RPMI7951 (cell line): ENCODE results near the gene SRP68. TPM values are rescaled to one million over a fixed set of nuclear protein-coding genes. Genes with fewer than 3 reads are reported as not detected.
"Not testable (repeated sequence)": the region's sequence is repeated elsewhere in the genome, so short reads cannot be mapped to it uniquely, and the experiment has no call there.

Experiments
- DNase-seq: peaks from one replicate; pipeline ENCODE4 v3.0.0-alpha.2; 2012; ENCODE audit warnings: low read depth
- total RNA-seq: library from RNA; depleted of rRNA; stranded (reverse); fragments of >200 nt; shearing (Covaris generic); gene quantifications from 2 replicates; pipeline ENCODE4 v1.2.3, GENCODE V29; 2014

Gene SRP68
- total RNA-seq, 1 experiment from 2014 or later: 21.1 TPM

DNA sequence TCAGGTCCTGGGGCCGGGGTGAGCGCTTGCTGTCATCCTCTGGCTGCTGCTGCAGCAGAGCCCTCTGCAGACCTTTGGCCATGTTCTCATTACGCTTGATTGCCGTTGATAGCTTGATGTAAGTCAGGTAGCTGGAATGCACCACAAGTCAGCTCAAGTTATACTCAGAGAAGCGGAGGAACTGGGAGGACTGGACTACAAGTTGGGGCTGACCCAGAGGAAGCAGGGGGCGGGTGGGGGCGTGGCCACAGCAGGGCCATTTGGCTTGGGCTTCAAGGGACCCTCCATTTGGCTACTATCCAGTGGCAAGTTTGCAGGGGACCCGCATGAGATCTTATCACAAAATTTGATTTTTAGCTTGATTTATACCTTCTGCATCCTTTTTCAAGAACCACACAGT is 26.3 kb downstream of the SRP68 start:
- no peak for DNase-seq

- not testable (repeated sequence) for DNase-seq
Observed at GRCh38 chr17:76044475-76045007, 27.8 kb downstream of the SRP68 start.

DNA sequence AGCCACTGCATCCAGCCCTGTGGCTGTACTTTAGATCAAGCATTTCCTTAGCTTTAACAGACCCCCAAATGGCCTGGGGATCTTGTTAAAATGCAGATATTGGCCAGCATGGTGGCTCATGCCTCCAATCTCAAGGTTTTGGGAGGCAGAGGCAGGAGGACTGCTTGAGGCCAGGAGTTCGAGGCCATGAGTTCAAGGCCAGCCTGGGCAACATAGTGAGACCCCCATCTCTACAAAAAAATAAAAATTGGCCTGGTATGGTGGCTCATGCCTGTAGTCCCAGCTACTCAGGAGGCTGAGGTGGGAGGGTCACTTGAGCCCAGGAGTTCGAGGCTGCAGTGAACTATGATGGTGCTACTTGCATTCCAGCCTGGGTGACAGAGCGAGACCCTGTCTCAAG is 29.4 kb downstream of the SRP68 start:
- not testable (repeated sequence) for DNase-seq

- DNase-seq: no peak
Observed at GRCh38 chr17:76040376-76040775, 31.9 kb downstream of the SRP68 start.

DNA sequence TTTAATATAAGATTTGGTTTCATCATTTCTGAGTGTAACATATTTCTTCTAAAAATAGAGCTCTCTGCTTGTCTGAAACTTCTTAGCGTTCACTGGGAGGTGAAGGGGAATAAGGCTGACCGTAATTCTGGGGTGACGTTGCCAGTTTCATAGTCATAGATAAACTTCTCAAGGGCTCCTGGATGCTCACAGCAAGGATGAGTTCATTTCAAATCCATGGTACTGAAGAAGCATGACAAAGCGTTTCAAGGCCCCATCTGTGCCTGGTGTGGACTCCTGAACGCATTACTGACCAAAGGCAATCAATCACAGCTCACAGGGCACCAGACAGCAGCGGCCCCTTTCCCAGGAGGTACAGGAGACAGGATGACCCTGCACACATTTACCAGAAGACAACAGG is 33.2 kb downstream of the SRP68 start:
- peak; percentile 37 for DNase-seq

- peak; percentile 64 for DNase-seq
Observed at GRCh38 chr17:76038050-76038449, 34.3 kb downstream of the SRP68 start.

DNA sequence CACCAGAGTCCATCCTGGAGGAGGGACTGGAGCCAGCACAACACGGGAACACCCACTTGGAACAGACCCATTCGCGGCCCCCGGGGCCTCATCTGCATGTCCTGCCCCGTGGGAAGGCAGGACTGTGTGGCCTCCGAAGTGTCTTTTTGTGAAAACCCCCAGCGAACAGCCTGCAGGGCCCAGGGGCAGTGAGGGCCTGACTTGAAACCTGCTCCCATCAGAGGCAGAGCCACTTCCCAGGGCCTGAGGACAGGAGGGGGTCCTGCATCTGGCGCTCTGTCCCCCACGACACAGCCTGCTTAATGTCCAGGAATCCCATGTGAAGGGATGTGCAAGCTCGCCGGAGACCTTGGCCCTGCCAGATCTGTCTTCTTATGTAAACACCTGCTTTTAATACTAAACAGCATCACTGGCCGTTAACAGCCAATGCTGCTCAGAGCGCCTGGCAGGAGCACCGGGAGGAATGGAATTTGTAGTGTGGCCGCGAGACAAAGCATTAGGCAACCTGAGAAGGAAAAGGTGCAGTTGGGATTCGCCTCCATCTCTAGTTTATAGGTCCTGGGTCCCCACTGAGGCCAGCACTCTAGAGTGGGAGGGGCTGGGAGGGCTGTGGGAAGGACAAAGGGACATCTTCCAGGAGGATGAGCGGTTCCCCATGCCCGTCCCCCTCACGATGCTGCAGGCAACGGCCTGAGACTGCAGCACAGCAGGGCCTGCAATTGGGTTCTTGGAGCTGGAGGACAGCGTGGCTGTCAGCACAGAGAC is 35.6 kb downstream of the SRP68 start:
- no peak for DNase-seq

DNA sequence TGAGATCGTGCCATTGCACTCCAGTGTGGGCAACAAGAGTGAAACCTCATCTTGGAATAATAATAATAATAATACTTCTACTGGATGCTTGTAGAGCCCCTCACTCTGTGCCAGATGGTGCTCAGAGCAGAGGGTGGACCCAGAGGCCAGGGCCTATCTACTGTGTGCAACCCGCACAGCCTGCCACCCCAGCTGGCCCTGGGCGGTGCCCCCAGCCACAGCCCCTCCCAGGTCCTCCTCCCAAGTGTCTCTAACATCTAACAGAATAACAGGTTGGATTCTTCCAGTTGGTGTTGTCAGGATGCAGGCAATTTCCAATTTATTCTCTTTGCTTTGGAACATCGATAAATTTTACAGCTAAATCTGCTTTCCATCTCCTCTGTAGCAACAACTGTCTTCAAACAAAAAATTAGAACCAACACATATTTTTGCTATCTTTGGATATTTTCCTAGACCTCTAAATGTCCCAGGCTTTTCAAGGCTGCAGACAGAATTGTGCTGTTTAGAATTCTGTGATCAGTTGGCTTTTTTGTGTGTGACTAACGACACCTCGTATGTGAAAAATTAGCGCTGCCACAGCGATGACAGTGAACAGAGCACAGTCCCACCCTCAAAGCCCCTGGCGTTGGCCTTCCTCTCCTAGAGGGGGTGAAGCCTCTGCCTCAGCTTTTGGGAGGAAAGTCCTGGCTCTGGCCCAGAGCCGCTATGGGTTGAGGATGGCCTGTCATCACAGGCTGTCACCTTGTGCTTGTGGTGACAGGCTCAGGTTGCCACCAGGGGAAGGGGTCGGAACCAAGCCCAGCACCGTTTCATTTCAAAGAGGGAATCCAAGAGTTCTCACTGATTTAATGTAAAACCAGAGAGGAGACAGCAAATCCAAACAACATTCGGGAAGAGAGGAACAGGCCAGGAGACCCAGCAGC is 37.6 kb downstream of the SRP68 start:
- DNase-seq: no peak

GRCh38 chr17:76033139-76033538 is 39.2 kb downstream of the SRP68 start:
- no peak for DNase-seq

GRCh38 chr17:76032780-76033108 is 39.6 kb downstream of the SRP68 start:
- DNase-seq: no peak

- DNase-seq: no peak
Observed at GRCh38 chr17:76032073-76032779, 40.1 kb downstream of the SRP68 start.

- DNase-seq: no peak
Observed at GRCh38 chr17:76027159-76027839, 45.0 kb downstream of the SRP68 start, which contains the start of gene EVPL. TSS of gene EVPL (minus strand) at chr17:76027306. CDS start at chr17:76027198, 108 bp downstream.

GRCh38 chr17:76026714-76027158 is 45.6 kb downstream of the SRP68 start:
- DNase-seq: no peak

DNA sequence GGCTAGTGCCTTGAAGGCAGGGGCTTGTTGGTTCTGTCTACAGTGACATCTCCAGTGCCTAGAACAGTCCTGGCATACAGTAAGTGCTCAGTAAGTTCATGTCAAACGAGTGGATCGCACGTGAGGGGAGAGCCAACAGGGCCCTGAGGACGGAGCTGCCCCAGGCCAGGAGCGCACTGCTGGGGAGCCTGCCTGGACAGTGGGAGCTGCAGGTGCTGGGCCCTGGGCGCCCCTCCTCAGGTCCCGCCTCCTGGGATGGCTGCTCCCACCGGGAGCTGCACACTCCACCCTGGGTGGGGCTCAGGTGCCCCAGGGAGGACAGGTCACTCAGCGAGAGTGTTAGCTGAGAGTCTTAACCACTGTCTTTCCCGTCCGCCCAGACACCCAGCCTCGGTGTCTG is 47.0 kb downstream of the SRP68 start:
- no peak for DNase-seq

DNA sequence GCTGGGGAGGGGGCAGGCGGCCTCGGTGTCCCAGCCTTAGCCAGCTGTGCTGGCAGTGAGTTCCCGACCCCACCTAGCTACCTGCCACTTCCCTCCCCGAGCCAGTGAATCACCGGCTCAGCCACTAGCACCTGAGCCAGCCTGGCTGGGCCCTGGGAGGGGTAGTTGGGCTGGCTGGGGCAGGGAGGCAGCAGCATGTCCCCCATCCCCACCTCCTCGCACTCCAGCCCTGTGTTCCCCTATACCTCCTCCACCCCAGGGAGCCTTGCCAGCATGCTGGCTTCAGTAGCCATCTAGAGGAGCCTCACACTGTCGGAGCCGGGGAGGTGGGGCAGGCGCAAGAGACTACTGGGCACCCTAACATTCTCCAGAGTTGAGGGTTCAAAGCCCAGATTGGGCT is 48.0 kb downstream of the SRP68 start:
- no peak for DNase-seq

DNA sequence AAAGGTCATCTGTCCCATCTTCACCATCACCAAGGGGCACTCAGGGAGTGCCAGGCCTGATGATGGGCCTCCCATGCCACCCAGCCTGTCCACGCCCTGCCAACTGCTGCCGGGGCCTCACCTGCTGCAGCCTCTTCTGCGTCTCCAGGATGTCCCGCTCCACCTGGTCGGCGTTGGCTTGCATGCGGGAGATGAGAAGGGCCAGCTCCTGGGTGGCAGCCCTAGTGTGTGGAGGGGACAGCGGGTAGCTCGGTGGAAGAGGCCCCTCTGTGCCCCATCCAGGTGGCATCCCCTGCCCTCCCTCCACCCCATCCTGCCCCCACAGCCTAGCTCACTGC is 48.4 kb downstream of the SRP68 start:
- no peak for DNase-seq

DNA sequence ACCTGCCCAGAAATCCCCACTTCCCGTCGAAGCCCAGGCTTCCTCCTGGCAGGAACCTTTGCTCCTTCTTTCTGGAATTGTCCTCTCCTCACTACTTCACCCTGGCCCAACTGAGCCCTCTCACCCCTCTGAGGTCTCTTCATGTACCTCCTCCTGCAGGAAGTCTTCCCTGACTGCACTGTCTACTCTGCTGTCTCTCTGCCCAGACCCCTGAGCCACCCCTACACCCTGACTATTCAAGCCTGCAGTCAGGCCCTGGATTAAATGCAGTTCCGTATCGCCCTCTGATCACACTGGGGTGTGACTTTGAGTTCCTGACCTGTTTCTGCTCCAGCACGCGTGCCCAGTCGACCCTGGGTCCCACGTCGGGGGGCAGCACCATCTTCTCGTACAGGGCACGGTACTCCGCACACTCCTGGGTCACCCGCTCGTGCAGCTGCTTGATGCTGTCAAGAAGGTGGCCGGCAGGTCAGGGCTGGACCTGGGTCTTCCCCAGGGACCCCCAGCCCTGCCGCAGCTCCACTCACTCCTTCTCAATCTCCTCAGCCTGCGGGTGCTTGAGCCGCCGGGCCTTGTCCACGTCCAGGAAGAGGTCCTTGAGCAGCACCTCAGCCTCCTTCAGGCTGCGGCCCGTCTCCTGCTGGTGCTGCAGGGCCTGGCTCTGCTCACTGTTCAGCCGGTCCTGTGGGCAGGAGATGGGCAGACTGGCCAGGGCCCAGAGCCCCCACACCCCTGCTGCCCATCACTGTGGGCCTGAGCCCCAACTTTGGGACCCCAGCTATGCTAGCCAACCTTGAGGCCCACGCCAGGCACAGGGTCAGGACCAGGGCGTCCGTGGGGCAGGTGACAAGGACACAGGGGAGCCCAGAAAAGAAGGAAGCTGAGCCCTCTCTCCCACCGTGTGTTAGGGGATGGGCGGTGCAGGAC is 49.1 kb downstream of the SRP68 start:
- DNase-seq: no peak

DNA sequence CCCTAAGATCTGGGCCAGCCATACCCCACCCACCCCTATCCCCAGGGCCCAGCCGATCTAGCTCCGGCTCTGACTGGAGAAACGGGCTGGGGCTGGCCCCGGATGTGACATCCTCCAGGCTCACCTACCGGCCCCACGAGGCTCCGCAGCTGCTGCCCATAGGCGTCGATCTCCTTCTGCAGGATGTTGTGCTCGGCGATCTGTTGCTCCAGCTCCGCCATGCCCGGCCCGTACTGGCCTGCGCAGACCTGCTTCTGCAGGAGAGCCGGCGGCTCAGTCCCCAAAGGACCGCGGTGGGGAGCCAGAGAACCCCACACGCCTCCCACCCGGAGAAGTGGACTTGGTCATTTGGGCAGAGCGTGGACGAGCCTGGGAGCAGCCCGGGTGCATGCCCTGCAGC is 50.0 kb downstream of the SRP68 start:
- DNase-seq: no peak

DNA sequence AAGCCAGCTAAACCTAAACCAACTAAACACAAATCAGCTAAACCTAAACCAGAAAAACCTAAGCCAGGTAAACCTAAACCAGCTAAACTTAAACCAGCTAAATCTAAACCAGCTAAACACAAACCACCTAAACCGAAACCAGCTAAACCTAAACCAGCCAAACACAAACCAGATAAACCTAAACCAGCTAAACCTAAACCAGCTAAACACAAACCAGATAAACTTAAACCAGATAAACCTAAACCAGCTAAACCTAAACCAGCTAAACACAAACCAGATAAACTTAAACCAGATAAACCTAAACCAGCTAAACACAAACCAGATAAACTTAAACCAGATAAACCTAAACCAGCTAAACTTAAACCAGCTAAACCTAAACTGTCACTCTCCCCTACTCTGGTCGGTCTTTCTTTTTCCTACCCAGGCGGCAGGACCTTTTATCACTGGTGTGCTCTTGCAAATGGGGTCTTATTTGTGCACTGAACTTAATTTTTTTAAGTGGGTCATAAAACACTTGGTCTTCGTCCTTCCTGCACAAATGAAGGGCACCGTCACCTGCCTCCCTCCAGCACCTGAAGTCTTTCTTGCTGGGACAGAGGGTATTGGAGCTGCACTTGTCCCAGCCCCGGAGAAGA is 52.4 kb downstream of the SRP68 start:
- DNase-seq: no peak

DNA sequence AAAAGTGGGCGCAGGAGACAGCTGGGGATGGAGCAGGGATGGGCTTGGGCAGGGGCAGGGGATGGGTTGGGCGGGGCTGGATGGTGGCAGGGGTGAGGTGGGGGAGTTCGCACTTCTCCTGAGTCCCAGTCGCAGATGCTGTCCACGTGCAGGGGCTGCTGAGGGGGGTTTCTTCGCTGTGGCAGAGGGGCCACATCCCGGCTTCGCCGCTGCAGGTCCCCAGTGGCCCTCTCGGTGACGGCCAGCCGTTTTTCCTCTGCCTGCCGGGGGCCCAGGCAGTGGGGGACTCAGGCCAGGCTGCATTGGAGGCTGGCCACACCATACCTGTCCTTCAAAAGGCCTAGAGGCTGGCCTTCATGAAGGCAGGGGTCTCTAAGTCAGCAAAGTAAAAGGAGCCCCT is 53.5 kb downstream of the SRP68 start:
- DNase-seq: no peak
